H1 (cell line): Measurements from ENCODE around the gene RFC1. TPM values are rescaled to one million over a fixed set of nuclear protein-coding genes. Genes with fewer than 3 reads are reported as not detected.

Experiments
- CTCF ChIA-PET: fragments of 300-600 bp; sonication (Branson Sonifier 250); formaldehyde crosslinking; loops from one replicate; lab custom pipeline; 2021; ENCODE audit not compliant: partially characterized antibody; lab: Charles Lee
- POLR2A ChIA-PET: fragments of 300-600 bp; sonication (Branson Sonifier 250); formaldehyde crosslinking; loops from one replicate; lab custom pipeline; 2021; ENCODE audit warnings: inconsistent platforms; ENCODE audit not compliant: partially characterized antibody; lab: Charles Lee
- DNase-seq, 2 experiments: peaks; one replicate each; pipeline versions ENCODE4 v3.0.0 to v3.0.0-alpha.2; 2010 to 2022; ENCODE audit warnings: low spot score in 2 of 2, low read depth in 1 of 2, mixed read lengths in 1 of 2
- FAIRE-seq: peaks from 2 replicates; lab custom pipeline; 2011; peaks lifted over from hg19 to GRCh38; lab: Jason Lieb, UNC
- H2AFZ ChIP-seq: 2 replicates; pipeline ENCODE4 v1.8.1; 2012; ENCODE audit warnings: low read length, inconsistent platforms
- H2AK5ac ChIP-seq: 2 replicates; pipeline ENCODE4 v1.6.1; 2013; ENCODE audit warnings: low read depth, low read length
- H2BK120ac ChIP-seq: replicated peaks from 2 replicates; pipeline ENCODE3; 2013; ENCODE audit warnings: low read depth, low read length, inconsistent platforms
- H2BK12ac ChIP-seq: 2 replicates; pipeline ENCODE4 v1.6.1; 2013; ENCODE audit warnings: low read depth, low read length
- H2BK15ac ChIP-seq: 2 replicates; pipeline ENCODE4 v1.6.1; 2013; ENCODE audit warnings: low read length
- H2BK20ac ChIP-seq: 2 replicates; pipeline ENCODE4 v1.6.1; 2013; ENCODE audit warnings: low read length
- H2BK5ac ChIP-seq: 2 replicates; pipeline ENCODE4 v1.6.1; 2013; ENCODE audit warnings: low read depth, low read length
- H3K14ac ChIP-seq: 2 replicates; pipeline ENCODE4 v1.6.1; 2013; ENCODE audit warnings: inconsistent platforms; ENCODE audit not compliant: insufficient read length
- H3K18ac ChIP-seq: 2 replicates; pipeline ENCODE4 v1.6.1; 2013; ENCODE audit warnings: low read length; ENCODE audit errors: extremely low read depth
- H3K23ac ChIP-seq: 2 replicates; pipeline ENCODE4 v1.6.1; 2013; ENCODE audit warnings: inconsistent platforms; ENCODE audit not compliant: insufficient read length
- H3K23me2 ChIP-seq: 2 replicates; pipeline ENCODE4 v1.6.1; 2013; ENCODE audit warnings: low read depth, low read length
- H3K27ac ChIP-seq: 2 replicates; pipeline ENCODE4 v1.6.1; 2011; ENCODE audit warnings: low read depth, low read length, inconsistent platforms
- H3K27me3 ChIP-seq, 4 experiments: replicated peaks in 1 of 4; 1 replicate in 1 of 4; 2 replicates in 3 of 4; pipeline versions ENCODE4 v1.6.1 to v1.8.1; 2011 to 2013; ENCODE audit warnings: low read length in 3 of 4, mild to moderate bottlenecking in 3 of 4, inconsistent platforms in 2 of 4, mixed read lengths in 2 of 4, moderate library complexity in 1 of 4; ENCODE audit not compliant: control insufficient read depth in 3 of 4, insufficient read depth in 3 of 4; ENCODE audit errors: extremely low read depth in 1 of 4
- H3K36me3 ChIP-seq, 4 experiments: 2 replicates each; pipeline versions ENCODE4 v1.6.1 to v1.8.1; 2011 to 2013; ENCODE audit warnings: mild to moderate bottlenecking in 4 of 4, low read length in 3 of 4, moderate library complexity in 2 of 4, control low read depth in 1 of 4, inconsistent platforms in 1 of 4; ENCODE audit not compliant: insufficient read depth in 4 of 4, control insufficient read depth in 2 of 4
- H3K4ac ChIP-seq: replicated peaks from 2 replicates; pipeline ENCODE3; 2013; ENCODE audit warnings: low read length, low read depth, mixed read lengths, inconsistent platforms; ENCODE audit not compliant: insufficient read length
- H3K4me1 ChIP-seq, 4 experiments: replicated peaks in 1 of 4; 1 replicate in 1 of 4; 2 replicates in 3 of 4; pipeline versions ENCODE4 v1.6.1 to v1.8.1; 2011 to 2013; ENCODE audit warnings: low read length in 3 of 4, inconsistent platforms in 2 of 4, mixed read lengths in 1 of 4; ENCODE audit not compliant: insufficient read depth in 4 of 4, control insufficient read depth in 3 of 4
- H3K4me2 ChIP-seq, 2 experiments: 2 replicates each; pipeline versions ENCODE4 v1.6.1 to v1.8.1; 2011 to 2013; ENCODE audit warnings: low read depth in 2 of 2, low read length in 2 of 2, control low read depth in 1 of 2, inconsistent platforms in 1 of 2, mild to moderate bottlenecking in 1 of 2; ENCODE audit not compliant: insufficient read depth in 1 of 2
- H3K4me3 ChIP-seq, 4 experiments: fragments of 200-600, 300-600 bp in 1 of 4; sonication (generic), shearing (Covaris generic), sonication (Bioruptor Twin) in 1 of 4; 2 replicates each; pipeline versions ENCODE4 v1.5.1 to v1.8.1; 2011 to 2016; ENCODE audit warnings: low read length in 4 of 4, low read depth in 3 of 4, control low read depth in 2 of 4, inconsistent platforms in 2 of 4, mild to moderate bottlenecking in 2 of 4, mixed read lengths in 1 of 4, moderate library complexity in 1 of 4; ENCODE audit not compliant: insufficient read depth in 2 of 4; ENCODE audit errors: extremely low read depth in 1 of 4
- H3K56ac ChIP-seq: replicated peaks from 2 replicates; pipeline ENCODE3; 2013; ENCODE audit warnings: low read depth, mild to moderate bottlenecking, mixed read lengths, low read length, inconsistent platforms; ENCODE audit not compliant: insufficient read length
- H3K79me1 ChIP-seq: 2 replicates; pipeline ENCODE4 v1.6.1; 2013; ENCODE audit warnings: low read depth, low read length, control low read depth
- H3K79me2 ChIP-seq, 2 experiments: 2 replicates each; pipeline versions ENCODE4 v1.6.1 to v1.8.1; 2012 to 2013; ENCODE audit warnings: low read length in 2 of 2, mild to moderate bottlenecking in 2 of 2, inconsistent platforms in 1 of 2; ENCODE audit not compliant: insufficient read depth in 2 of 2, control insufficient read depth in 1 of 2
- H3K9ac ChIP-seq, 4 experiments: replicated peaks in 1 of 4; 1 replicate in 1 of 4; 2 replicates in 3 of 4; pipeline versions ENCODE4 v1.6.1 to v1.8.1; 2011 to 2013; ENCODE audit warnings: low read depth in 3 of 4, low read length in 3 of 4, control low read depth in 2 of 4, mild to moderate bottlenecking in 2 of 4, moderate library complexity in 2 of 4, inconsistent platforms in 1 of 4; ENCODE audit errors: extremely low read depth in 1 of 4
- H3K9me3 ChIP-seq, 2 experiments: 2 replicates each; pipeline versions ENCODE4 v1.6.1 to v1.8.1; 2012 to 2013; ENCODE audit warnings: mild to moderate bottlenecking in 2 of 2, moderate library complexity in 2 of 2, control low read depth in 1 of 2, inconsistent platforms in 1 of 2, low read depth in 1 of 2, low read length in 1 of 2, mixed read lengths in 1 of 2; ENCODE audit not compliant: insufficient read depth in 2 of 2
- H4K20me1 ChIP-seq, 2 experiments: replicated peaks in 1 of 2; 2 replicates each; pipeline versions ENCODE3 to v1.8.1; 2011 to 2013; ENCODE audit warnings: inconsistent platforms in 2 of 2, low read length in 2 of 2, mild to moderate bottlenecking in 1 of 2; ENCODE audit not compliant: insufficient read depth in 2 of 2, control insufficient read depth in 1 of 2
- H4K5ac ChIP-seq: 2 replicates; pipeline ENCODE4 v1.6.1; 2013; ENCODE audit warnings: low read length, low read depth, mixed read lengths, inconsistent platforms; ENCODE audit not compliant: insufficient read length
- H4K8ac ChIP-seq: 2 replicates; pipeline ENCODE4 v1.8.0; 2013; ENCODE audit warnings: mild to moderate bottlenecking, moderate library complexity, low read length, inconsistent platforms; ENCODE audit not compliant: insufficient read depth; ENCODE audit errors: extremely low read depth
- H4K91ac ChIP-seq: replicated peaks from 2 replicates; pipeline ENCODE3; 2013; ENCODE audit warnings: low read length, mixed read lengths, inconsistent platforms; ENCODE audit not compliant: insufficient read length
- ATF2 ChIP-seq: IDR thresholded peaks from 2 replicates; pipeline ENCODE4 v1.6.1; 2012; ENCODE audit warnings: low read length, inconsistent platforms
- CEBPB ChIP-seq: IDR thresholded peaks from 2 replicates; pipeline ENCODE4 v1.6.1; 2012; ENCODE audit warnings: low read depth, low read length
- E2F6 ChIP-seq: IDR thresholded peaks from 2 replicates; pipeline ENCODE4 v1.6.1; 2012; ENCODE audit warnings: inconsistent platforms
- HDAC6 ChIP-seq: IDR thresholded peaks from one replicate; pipeline ENCODE4 v1.7.1; 2012; ENCODE audit warnings: low read depth, mild to moderate bottlenecking, inconsistent platforms, low read length, moderate library complexity
- NANOG ChIP-seq: IDR thresholded peaks from 2 replicates; pipeline ENCODE4 v1.6.1; 2011; ENCODE audit warnings: low read length, low read depth, mild to moderate bottlenecking, inconsistent platforms; ENCODE audit not compliant: insufficient read depth, poor library complexity, severe bottlenecking
- POLR2A ChIP-seq, 2 experiments: IDR thresholded peaks; 1 replicate in 1 of 2; 2 replicates in 1 of 2; pipeline ENCODE4 v1.6.1; 2011; ENCODE audit warnings: low read depth in 2 of 2, low read length in 2 of 2, mild to moderate bottlenecking in 2 of 2; ENCODE audit errors: control extremely low read depth in 1 of 2
- POU5F1 ChIP-seq: IDR thresholded peaks from 2 replicates; pipeline ENCODE4 v1.6.1; 2011; ENCODE audit warnings: low read depth, mild to moderate bottlenecking, low read length, moderate library complexity
- RAD21 ChIP-seq, 2 experiments: IDR thresholded peaks in 1 of 2; conservative IDR thresholded peaks in 1 of 2; 2 replicates each; pipeline ENCODE4 v1.6.1; 2011; ENCODE audit warnings: low read depth in 2 of 2, low read length in 2 of 2, improper control_type of control experiment in 1 of 2, inconsistent platforms in 1 of 2, mild to moderate bottlenecking in 1 of 2, moderate library complexity in 1 of 2
- RFX5 ChIP-seq: IDR thresholded peaks from 2 replicates; pipeline ENCODE4 v1.6.1; 2011; ENCODE audit warnings: low read depth, low read length, improper control_type of control experiment, borderline replicate concordance
- SIRT6 ChIP-seq: IDR thresholded peaks from one replicate; pipeline ENCODE4 v1.7.1; 2012; ENCODE audit warnings: low read length, inconsistent platforms
- WGBS, 2 experiments: shearing (Covaris generic) in 1 of 2; methylation state at CpG; one replicate each; pipeline versions ENCODE4 v1.1.6 to v1.1.7; 2013 to 2015; ENCODE audit warnings: low lambda C conversion rate in 2 of 2, mixed read lengths in 2 of 2, inconsistent platforms in 1 of 2, low coverage in 1 of 2, missing lambda C conversion rate in 1 of 2; ENCODE audit not compliant: insufficient replicate concordance in 2 of 2, insufficient coverage in 1 of 2, insufficient read length in 1 of 2; ENCODE audit errors: extremely low coverage in 1 of 2, missing lambda C conversion rate in 1 of 2; 5-methylcytosine and 5-hydroxymethylcytosine counted together
- polyA plus RNA-seq, 7 experiments: library from polyadenylated mRNA; depleted of rRNA in 3 of 7; stranded (reverse) in 5 of 7; unstranded in 2 of 7; fragments of >200 nt in 5 of 7; fragments of 200-250 nt in 2 of 7; gene quantifications; 1 replicate in 5 of 7; 2 replicates in 1 of 7; 4 replicates in 1 of 7; pipeline versions ENCODE4 v1.2.1 to v1.2.3, GENCODE V29; 2011 to 2013; ENCODE audit warnings: missing spikeins in 2 of 7, mixed read lengths in 2 of 7
- total RNA-seq: library from RNA; stranded (reverse); fragmentation: NEBNext Ultra II Directional; extraction: Animal tissue kit (Norgen Biotek cat#: 25700); gene quantifications from 2 replicates; pipeline ENCODE4 v1.2.1, GENCODE V29; 2021
- TF ChIP-seq, protein P1 (sequence below): IDR thresholded peaks from 2 replicates; pipeline ENCODE4 v1.6.1; 2011; ENCODE audit warnings: low read length, improper control_type of control experiment

RFC1 gene
- total and polyA plus RNA-seq, 2 of the 8 experiments (the other 6 are each of a cell fraction or from before 2014, with no cell fraction given), result 16.0 to 83.8 TPM

DNA sequence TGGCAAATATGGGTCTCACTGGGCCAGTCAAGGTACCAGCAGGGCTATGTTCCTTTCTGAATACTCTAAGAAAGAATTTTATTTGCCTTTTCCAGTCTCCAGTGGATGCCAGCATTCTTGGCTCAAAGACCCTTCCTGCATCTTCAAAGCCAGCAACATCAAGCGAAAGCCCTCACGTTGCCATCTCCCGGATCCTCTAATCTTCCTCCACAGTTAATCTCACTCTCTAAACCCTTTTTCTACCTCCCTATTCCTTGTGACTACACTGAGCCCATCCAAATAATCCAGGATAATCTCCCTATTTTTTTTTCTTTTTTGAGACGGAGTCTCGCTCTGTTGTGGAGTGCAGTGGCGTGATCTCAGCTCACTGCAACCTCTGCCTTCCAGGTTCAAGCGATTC is 23.4 kb downstream of the RFC1 start:
- H3K23ac ChIP-seq, result no peak overlapping the region
- H2BK15ac ChIP-seq, result no peak overlapping the region
- peaks cover 0 to 2% of the 10 kb centered on the region in 2 experiments for H4K20me1 ChIP-seq
- 93% methylated on average over 7 of the region's 7 CpGs; no CpG with 5 or more reads in 1 of the 2 experiments for WGBS, 2 experiments
- H3K36me3 ChIP-seq, result peaks cover 0 to 23% (median 3%) of the 10 kb centered on the region in 4 experiments; a peak in 3 of 8 replicates
- H3K27me3 ChIP-seq, result no peaks in the 10 kb centered on the region
- H2AK5ac ChIP-seq, result no peak overlapping the region
- no peak overlapping the region for H3K56ac ChIP-seq
- no peak overlapping the region for H2BK12ac ChIP-seq
- H3K79me1 ChIP-seq, result no peaks in the 10 kb centered on the region
- ChIA-PET CTCF (no interaction called here), POLR2A (interaction anchor here (0.8 to 1.4 kb wide), 2 partner anchors 22 to 31 kb away, joined by 3 to 5 read pairs; no protein-coding TSS in a partner anchor)
- peaks cover 0 to 46% of the 10 kb centered on the region in 2 experiments; a peak in 3 of 4 replicates for H3K79me2 ChIP-seq
- H3K4me2 ChIP-seq, result no peak overlapping the region
- H3K27ac ChIP-seq, result no peak overlapping the region
- no peak overlapping the region for H3K9ac ChIP-seq
- no peaks in the 10 kb centered on the region for H3K4me1 ChIP-seq
- no peak overlapping the region for H4K91ac ChIP-seq
- no peak overlapping the region for H2BK20ac ChIP-seq
- no peak overlapping the region for H2BK5ac ChIP-seq
- H2BK120ac ChIP-seq, result no peak overlapping the region
- H3K9me3 ChIP-seq, result no peaks in the 10 kb centered on the region
- H4K5ac ChIP-seq, result no peak overlapping the region
- no peak overlapping the region for H3K4ac ChIP-seq
- no peak overlapping the region for H4K8ac ChIP-seq
- no peaks in the 10 kb centered on the region for H3K23me2 ChIP-seq
- FAIRE-seq, result no peak
- H3K18ac ChIP-seq, result no peak overlapping the region
- H3K4me3 ChIP-seq, result no peak overlapping the region
- DNase-seq, result no peak
- no peak overlapping the region for H2AFZ ChIP-seq
- H3K14ac ChIP-seq, result no peak overlapping the region
- TF ChIP-seq SIRT6 (no peak), NANOG (no peak), RAD21 (IDR thresholded peaks at IDR 0.05 in 1 of 2, conservative IDR thresholded peaks at IDR 0.05 in 1 of 2; ENCODE audit: low read depth in 2 of 2, low read length in 2 of 2) (no peak), POLR2A (IDR thresholded peaks at IDR 0.05; ENCODE audit: control extremely low read depth in 1 of 2, low read depth in 2 of 2, low read length in 2 of 2) (no peak), ATF2 (no peak), E2F6 (no peak), POU5F1 (no peak), HDAC6 (no peak), RFX5 (no peak), CEBPB (no peak)
- TF ChIP-seq, protein P1, sequence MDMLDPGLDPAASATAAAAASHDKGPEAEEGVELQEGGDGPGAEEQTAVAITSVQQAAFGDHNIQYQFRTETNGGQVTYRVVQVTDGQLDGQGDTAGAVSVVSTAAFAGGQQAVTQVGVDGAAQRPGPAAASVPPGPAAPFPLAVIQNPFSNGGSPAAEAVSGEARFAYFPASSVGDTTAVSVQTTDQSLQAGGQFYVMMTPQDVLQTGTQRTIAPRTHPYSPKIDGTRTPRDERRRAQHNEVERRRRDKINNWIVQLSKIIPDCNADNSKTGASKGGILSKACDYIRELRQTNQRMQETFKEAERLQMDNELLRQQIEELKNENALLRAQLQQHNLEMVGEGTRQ, result no peak
